Panc1 (cell line): ENCODE measurements around the gene RP9. TPM values are rescaled to one million over a fixed set of nuclear protein-coding genes. Genes with fewer than 3 reads are reported as not detected.

Source experiments
- ATAC-seq: fragments of 200-7000 bp; cut with Tn5 transposase; 2 replicates; pipeline ENCODE4 v1.9.1; 2020; ENCODE audit warnings: mild to moderate bottlenecking, moderate library complexity
- BruUV-seq: library from RNA; stranded (reverse); fragments of 400-500 nt; replicated peaks from 2 replicates; lab custom pipeline; 2021; lab: Mats Ljungman, UMichigan
- CTCF ChIA-PET: fragments of 300-600 bp; sonication (Branson Sonifier 250); formaldehyde crosslinking; loops from one replicate; lab custom pipeline; 2022; ENCODE audit warnings: antibody characterized with exemption; lab: Charles Lee
- POLR2A ChIA-PET: fragments of 300-600 bp; sonication (Branson Sonifier 250); formaldehyde crosslinking; loops from one replicate; lab custom pipeline; 2022; ENCODE audit warnings: antibody characterized with exemption; lab: Charles Lee
- DNase-seq: peaks from one replicate; pipeline ENCODE4 v3.0.0-alpha.2; 2010; ENCODE audit warnings: low read depth, low spot score
- H3K27ac ChIP-seq: 2 replicates; pipeline ENCODE4 v1.5.1; 2011; ENCODE audit warnings: mild to moderate bottlenecking, low read length, inconsistent platforms
- H3K27me3 ChIP-seq: fragments of 200-500 bp; sonication (Bioruptor generic); 2 replicates; pipeline ENCODE4 v1.6.0; 2014; ENCODE audit warnings: low read length, inconsistent platforms; ENCODE audit not compliant: control insufficient read depth, insufficient read depth
- H3K36me3 ChIP-seq: fragments of 200-500 bp; sonication (Bioruptor generic); 2 replicates; pipeline ENCODE4 v1.5.1; 2014; ENCODE audit warnings: inconsistent platforms, mild to moderate bottlenecking, low read length, moderate library complexity; ENCODE audit not compliant: control insufficient read depth, insufficient read depth
- H3K4me1 ChIP-seq: 2 replicates; pipeline ENCODE4 v1.5.1; 2011; ENCODE audit warnings: inconsistent platforms, mild to moderate bottlenecking, low read length, moderate library complexity; ENCODE audit not compliant: control insufficient read depth, insufficient read depth
- H3K4me3 ChIP-seq, 2 experiments: 2 replicates each; pipeline ENCODE4 v1.5.1; 2011 to 2012; ENCODE audit warnings: low read depth in 2 of 2, low read length in 2 of 2, mild to moderate bottlenecking in 2 of 2, inconsistent platforms in 1 of 2, moderate library complexity in 1 of 2
- H3K9me3 ChIP-seq: fragments of 200-500 bp; sonication (Bioruptor generic); 2 replicates; pipeline ENCODE4 v1.5.1; 2014; ENCODE audit warnings: low read depth, mild to moderate bottlenecking, inconsistent platforms, low read length, moderate library complexity; ENCODE audit not compliant: control insufficient read depth, insufficient read depth
- CTCF ChIP-seq: fragments of 450-650 bp; IDR thresholded peaks from 2 replicates; pipeline ENCODE4 v1.5.1; 2017; ENCODE audit warnings: mild to moderate bottlenecking
- POLR2AphosphoS5 ChIP-seq: IDR thresholded peaks from 2 replicates; pipeline ENCODE4 v1.6.1; 2012; ENCODE audit warnings: mild to moderate bottlenecking, low read depth, low read length, moderate library complexity
- SIN3A ChIP-seq: IDR thresholded peaks from 2 replicates; pipeline ENCODE4 v1.6.1; 2012; ENCODE audit warnings: low read depth, mild to moderate bottlenecking, low read length, moderate library complexity, borderline replicate concordance; ENCODE audit not compliant: insufficient read depth
- TCF7L2 ChIP-seq: IDR thresholded peaks from 2 replicates; pipeline ENCODE4 v1.6.1; 2011; ENCODE audit warnings: mild to moderate bottlenecking, low read depth, low read length, inconsistent platforms
- in situ Hi-C: cut with HindIII; loops from 2 replicates; pipeline ENCODE4 v1.10.0; 2016; ENCODE audit warnings: low sequenced_read_pairs, low pct_unique_long_range_greater_than_20kb
- intact Hi-C: fragments of 100-400 bp; cut with micrococcal nuclease; formaldehyde crosslinking; loops from one replicate; pipeline ENCODE4 v1.10.0; 2022; ENCODE audit not compliant: unreplicated experiment
- total RNA-seq: library from RNA; stranded (reverse); gene quantifications from one replicate; pipeline ENCODE4 v1.2.1, GENCODE V29; 2021; ENCODE audit not compliant: unreplicated experiment
- TF ChIP-seq, protein P1 (sequence below), 2 experiments: IDR thresholded peaks; 2 replicates each; pipeline ENCODE4 v1.6.1; 2011 to 2012; ENCODE audit warnings: low read depth in 2 of 2, control low read depth in 1 of 2, low read length in 1 of 2, mild to moderate bottlenecking in 1 of 2, moderate library complexity in 1 of 2; ENCODE audit not compliant: insufficient read depth in 1 of 2

Gene RP9
- total RNA-seq, 1 experiment from 2014 or later, result 22.1 TPM

DNA sequence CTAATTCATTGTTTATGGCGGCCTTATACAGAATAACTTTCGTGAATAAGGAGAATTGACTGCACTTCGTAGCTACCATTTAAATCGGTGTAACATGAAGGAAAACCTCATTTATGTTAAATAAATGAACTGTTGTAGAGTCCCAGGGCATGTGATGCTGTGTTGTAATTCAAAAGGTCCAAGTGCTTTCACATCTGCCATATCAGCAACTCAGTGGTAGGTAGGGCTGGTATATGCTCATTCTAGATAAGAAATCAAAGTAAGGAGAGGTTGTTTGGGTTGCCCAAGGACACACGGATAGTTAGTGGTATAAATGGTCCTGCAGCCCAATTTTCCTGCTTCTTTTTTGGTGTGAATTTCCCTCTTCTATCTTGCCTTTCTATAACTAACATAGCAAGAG, 36.0 kb upstream of the RP9 start:
- in situ Hi-C loops (no loop called here), intact Hi-C loops (no loop called here)
- ChIA-PET CTCF (interaction anchor here (0.7 kb wide), 1 partner anchor 749 kb away, joined by 3 read pairs; no protein-coding TSS in a partner anchor), POLR2A (no interaction called here)
- TF ChIP-seq CTCF (no peak), POLR2AphosphoS5 (no peak), TCF7L2 (no peak), SIN3A (no peak)
- TF ChIP-seq, protein P1, sequence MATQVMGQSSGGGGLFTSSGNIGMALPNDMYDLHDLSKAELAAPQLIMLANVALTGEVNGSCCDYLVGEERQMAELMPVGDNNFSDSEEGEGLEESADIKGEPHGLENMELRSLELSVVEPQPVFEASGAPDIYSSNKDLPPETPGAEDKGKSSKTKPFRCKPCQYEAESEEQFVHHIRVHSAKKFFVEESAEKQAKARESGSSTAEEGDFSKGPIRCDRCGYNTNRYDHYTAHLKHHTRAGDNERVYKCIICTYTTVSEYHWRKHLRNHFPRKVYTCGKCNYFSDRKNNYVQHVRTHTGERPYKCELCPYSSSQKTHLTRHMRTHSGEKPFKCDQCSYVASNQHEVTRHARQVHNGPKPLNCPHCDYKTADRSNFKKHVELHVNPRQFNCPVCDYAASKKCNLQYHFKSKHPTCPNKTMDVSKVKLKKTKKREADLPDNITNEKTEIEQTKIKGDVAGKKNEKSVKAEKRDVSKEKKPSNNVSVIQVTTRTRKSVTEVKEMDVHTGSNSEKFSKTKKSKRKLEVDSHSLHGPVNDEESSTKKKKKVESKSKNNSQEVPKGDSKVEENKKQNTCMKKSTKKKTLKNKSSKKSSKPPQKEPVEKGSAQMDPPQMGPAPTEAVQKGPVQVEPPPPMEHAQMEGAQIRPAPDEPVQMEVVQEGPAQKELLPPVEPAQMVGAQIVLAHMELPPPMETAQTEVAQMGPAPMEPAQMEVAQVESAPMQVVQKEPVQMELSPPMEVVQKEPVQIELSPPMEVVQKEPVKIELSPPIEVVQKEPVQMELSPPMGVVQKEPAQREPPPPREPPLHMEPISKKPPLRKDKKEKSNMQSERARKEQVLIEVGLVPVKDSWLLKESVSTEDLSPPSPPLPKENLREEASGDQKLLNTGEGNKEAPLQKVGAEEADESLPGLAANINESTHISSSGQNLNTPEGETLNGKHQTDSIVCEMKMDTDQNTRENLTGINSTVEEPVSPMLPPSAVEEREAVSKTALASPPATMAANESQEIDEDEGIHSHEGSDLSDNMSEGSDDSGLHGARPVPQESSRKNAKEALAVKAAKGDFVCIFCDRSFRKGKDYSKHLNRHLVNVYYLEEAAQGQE (IDR thresholded peaks at IDR 0.05; ENCODE audit: insufficient read depth in 1 of 2, low read depth in 2 of 2, low read length in 1 of 2), result no peak
- Histone ChIP-seq H3K36me3 (no peaks in the 10 kb centered on the region), H3K27me3 (no peaks in the 10 kb centered on the region; the same call in 1 of the 2 replicates), H3K4me1 (no peaks in the 10 kb centered on the region), H3K4me3 (no peak overlapping the region), H3K27ac (no peak overlapping the region), H3K9me3 (no peaks in the 10 kb centered on the region)
- no peak for ATAC-seq
- no peak for DNase-seq
- no TSS peak for BruUV-seq

DNA sequence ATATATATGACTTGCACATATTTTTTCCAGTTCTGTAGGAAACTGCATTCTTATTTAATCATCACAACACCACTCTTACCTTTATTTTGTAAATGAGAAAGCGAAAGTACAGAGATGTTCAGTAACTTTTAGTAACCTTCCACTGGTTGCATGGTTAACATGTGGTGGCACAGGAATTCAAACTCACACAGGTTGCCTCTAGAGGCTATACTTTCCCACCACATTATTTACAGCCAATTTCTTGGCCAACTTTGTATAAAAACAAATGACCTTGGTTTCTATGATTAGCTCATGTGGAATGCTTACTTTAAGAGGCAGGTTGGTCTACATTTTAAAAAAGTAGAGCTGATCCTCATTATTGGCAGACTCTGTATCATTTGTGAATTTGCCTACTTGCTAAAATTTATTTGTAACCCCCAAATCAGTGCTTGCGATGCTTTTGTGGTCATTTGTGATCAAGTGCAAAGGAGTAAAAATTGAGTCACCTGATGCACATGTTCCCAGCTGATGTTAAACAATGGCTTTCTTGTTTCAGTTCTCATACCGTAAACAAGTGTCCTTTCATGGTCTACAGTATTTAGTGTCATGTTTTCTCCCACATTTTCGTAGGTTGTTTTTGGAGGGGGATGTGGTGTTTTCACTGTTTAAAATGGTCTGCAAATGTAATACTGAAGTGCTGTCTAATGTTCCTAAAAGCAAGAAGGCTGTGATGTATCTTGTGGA, 35.0 kb upstream of the RP9 start:
- in situ Hi-C loops (no loop called here), intact Hi-C loops (no loop called here)
- H3K4me3 ChIP-seq, result no peak overlapping the region
- ChIA-PET POLR2A (no interaction called here), CTCF (no interaction called here)
- H3K27me3 ChIP-seq, result no peaks in the 10 kb centered on the region
- no peaks in the 10 kb centered on the region for H3K9me3 ChIP-seq
- H3K4me1 ChIP-seq, result no peaks in the 10 kb centered on the region
- DNase-seq (no peak), ATAC-seq (no peak)
- H3K27ac ChIP-seq, result no peak overlapping the region
- H3K36me3 ChIP-seq, result no peaks in the 10 kb centered on the region
- TF ChIP-seq CTCF (no peak), SIN3A (no peak), TCF7L2 (no peak), POLR2AphosphoS5 (no peak)
- TF ChIP-seq, protein P1 (IDR thresholded peaks at IDR 0.05; ENCODE audit: insufficient read depth in 1 of 2, low read depth in 2 of 2, low read length in 1 of 2), result no peak
- BruUV-seq, result no TSS peak
